H1 (cell line): ENCODE measurements around the gene FRMPD1. TPM values are rescaled to one million over a fixed set of nuclear protein-coding genes. Genes with fewer than 3 reads are reported as not detected.
A peak's percentile ranks its signal among the peaks of the same experiment; 100 is the strongest.

Experiments
- CBX8 ChIP-seq: fragments of 300-800, 300-1000 bp; sonication (generic); IDR thresholded peaks from 2 replicates; pipeline ENCODE4 v1.7.1; 2016; ENCODE audit warnings: low read depth, low read length, borderline replicate concordance
- CHD1 ChIP-seq: IDR thresholded peaks from 2 replicates; pipeline ENCODE4 v1.6.1; 2012; ENCODE audit warnings: low read depth, low read length, improper control_type of control experiment
- EZH2 ChIP-seq: fragments of 200-600 bp; sonication (generic); IDR thresholded peaks from 2 replicates; pipeline ENCODE4 v1.7.1; 2012; ENCODE audit warnings: low read depth, mild to moderate bottlenecking, moderate library complexity, low read length, inconsistent platforms; ENCODE audit not compliant: severe bottlenecking
- MAFK ChIP-seq: IDR thresholded peaks from 2 replicates; pipeline ENCODE4 v1.6.1; 2012; ENCODE audit warnings: low read depth, mild to moderate bottlenecking, improper control_type of control experiment, low read length
- POU5F1 ChIP-seq: IDR thresholded peaks from 2 replicates; pipeline ENCODE4 v1.6.1; 2011; ENCODE audit warnings: low read depth, mild to moderate bottlenecking, low read length, moderate library complexity
- SIN3A ChIP-seq, 2 experiments: IDR thresholded peaks in 1 of 2; conservative IDR thresholded peaks in 1 of 2; 2 replicates each; pipeline ENCODE4 v1.6.1; 2011 to 2012; ENCODE audit warnings: low read length in 2 of 2, improper control_type of control experiment in 1 of 2, low read depth in 1 of 2, mild to moderate bottlenecking in 1 of 2
- polyA plus RNA-seq, 7 experiments: library from polyadenylated mRNA; depleted of rRNA in 3 of 7; stranded (reverse) in 5 of 7; unstranded in 2 of 7; fragments of >200 nt in 5 of 7; fragments of 200-250 nt in 2 of 7; gene quantifications; 1 replicate in 5 of 7; 2 replicates in 1 of 7; 4 replicates in 1 of 7; pipeline versions ENCODE4 v1.2.1 to v1.2.3, GENCODE V29; 2011 to 2013; ENCODE audit warnings: missing spikeins in 2 of 7, mixed read lengths in 2 of 7
- total RNA-seq: library from RNA; stranded (reverse); fragmentation: NEBNext Ultra II Directional; extraction: Animal tissue kit (Norgen Biotek cat#: 25700); gene quantifications from 2 replicates; pipeline ENCODE4 v1.2.1, GENCODE V29; 2021
- TF ChIP-seq, protein P1 (sequence below), 3 experiments: IDR thresholded peaks; 1 replicate in 2 of 3; 2 replicates in 1 of 3; pipeline versions ENCODE4 v1.5.1 to v1.6.1; 2011; ENCODE audit warnings: low read length in 3 of 3, mild to moderate bottlenecking in 3 of 3, inconsistent platforms in 2 of 3, low read depth in 1 of 3, moderate library complexity in 1 of 3; ENCODE audit not compliant: insufficient read depth in 1 of 3; ENCODE audit errors: control extremely low read depth in 1 of 3

Gene FRMPD1
- total and polyA plus RNA-seq, 2 of the 8 experiments (the other 6 are each of a cell fraction or from before 2014, with no cell fraction given) = 0.27 to 0.32 TPM

DNA sequence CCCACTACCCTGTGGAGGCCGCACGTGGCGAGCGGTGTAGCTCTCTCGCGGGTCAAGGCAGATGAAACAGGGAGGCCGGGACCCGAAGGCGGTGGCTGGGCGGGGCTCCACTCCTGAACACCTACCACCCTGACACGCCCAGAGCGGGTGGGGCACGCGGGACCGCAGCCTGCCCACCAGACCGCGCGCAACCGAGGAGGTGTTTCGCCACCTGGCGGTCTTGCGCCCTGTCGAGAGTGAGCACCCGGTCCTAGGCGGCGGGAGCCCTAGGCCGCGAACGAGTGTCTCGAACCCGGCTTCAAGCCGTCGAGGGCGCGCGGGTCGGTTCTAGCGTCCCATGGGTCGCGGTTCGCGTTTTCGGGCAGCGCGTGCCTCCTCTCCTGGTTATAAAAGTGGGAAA, 136.3 kb downstream of the FRMPD1 start (continued):
- TF ChIP-seq CBX8 (no peak), EZH2 (no peak), SIN3A (conservative IDR thresholded peaks at IDR 0.05 in 1 of 2, IDR thresholded peaks at IDR 0.05 in 1 of 2; ENCODE audit: low read depth in 1 of 2, low read length in 2 of 2) (no peak), POU5F1 (no peak), MAFK (no peak), CHD1 (no peak)
- TF ChIP-seq, protein P1, sequence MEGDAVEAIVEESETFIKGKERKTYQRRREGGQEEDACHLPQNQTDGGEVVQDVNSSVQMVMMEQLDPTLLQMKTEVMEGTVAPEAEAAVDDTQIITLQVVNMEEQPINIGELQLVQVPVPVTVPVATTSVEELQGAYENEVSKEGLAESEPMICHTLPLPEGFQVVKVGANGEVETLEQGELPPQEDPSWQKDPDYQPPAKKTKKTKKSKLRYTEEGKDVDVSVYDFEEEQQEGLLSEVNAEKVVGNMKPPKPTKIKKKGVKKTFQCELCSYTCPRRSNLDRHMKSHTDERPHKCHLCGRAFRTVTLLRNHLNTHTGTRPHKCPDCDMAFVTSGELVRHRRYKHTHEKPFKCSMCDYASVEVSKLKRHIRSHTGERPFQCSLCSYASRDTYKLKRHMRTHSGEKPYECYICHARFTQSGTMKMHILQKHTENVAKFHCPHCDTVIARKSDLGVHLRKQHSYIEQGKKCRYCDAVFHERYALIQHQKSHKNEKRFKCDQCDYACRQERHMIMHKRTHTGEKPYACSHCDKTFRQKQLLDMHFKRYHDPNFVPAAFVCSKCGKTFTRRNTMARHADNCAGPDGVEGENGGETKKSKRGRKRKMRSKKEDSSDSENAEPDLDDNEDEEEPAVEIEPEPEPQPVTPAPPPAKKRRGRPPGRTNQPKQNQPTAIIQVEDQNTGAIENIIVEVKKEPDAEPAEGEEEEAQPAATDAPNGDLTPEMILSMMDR (IDR thresholded peaks at IDR 0.05; ENCODE audit: control extremely low read depth in 1 of 3, insufficient read depth in 1 of 3, low read depth in 1 of 3, low read length in 3 of 3) = peak in 2 of 3 experiments; percentile 8 to 12; a peak in 1 of 4 replicates
